Skin epidermis (tissue), 12 donors: ENCODE results near the gene PPP1CA.
A peak's percentile ranks its signal among the peaks of the same experiment; 100 is the strongest.

Source experiments
- H3K27ac ChIP-seq, 21 experiments: fragments of 200-600 bp; sonication (generic) in 11 of 21; one replicate each; pipeline ENCODE4 v1.5.0; 2020; ENCODE audit warnings: mild to moderate bottlenecking in 3 of 21, inconsistent platforms in 2 of 21, moderate library complexity in 2 of 21
- H3K4me3 ChIP-seq, 7 experiments: fragments of 200-600 bp; sonication (generic) in 2 of 7; one replicate each; pipeline ENCODE4 v1.5.0; 2020; ENCODE audit warnings: inconsistent platforms in 2 of 7, mild to moderate bottlenecking in 2 of 7, moderate library complexity in 1 of 7

PPP1CA gene

GRCh38 chr11:67408437-67409200, 7.0 kb upstream of the PPP1CA start:
- Histone ChIP-seq H3K27ac (peak overlapping the region in 15 of 21 experiments; percentile 6 to 99 (median 73)), H3K4me3 (peak overlapping the region in 2 of 7 experiments; percentile 10 to 12)

GRCh38 chr11:67407688-67408163, 6.1 kb upstream of the PPP1CA start:
- Histone ChIP-seq H3K27ac (peak overlapping the region in 13 of 21 experiments; percentile 48 to 99 (median 77)), H3K4me3 (peak overlapping the region in 1 of 7 experiments; percentile 5)

GRCh38 chr11:67406969-67407687, 5.5 kb upstream of the PPP1CA start:
- Histone ChIP-seq H3K4me3 (peak overlapping the region in 1 of 7 experiments; percentile 5), H3K27ac (peak overlapping the region in 14 of 21 experiments; percentile 46 to 99 (median 75))

- H3K27ac ChIP-seq, result peak overlapping the region in 14 of 21 experiments; percentile 33 to 99 (median 75)
Observed at GRCh38 chr11:67406420-67406968, 4.8 kb upstream of the PPP1CA start.

GRCh38 chr11:67405688-67406339, 4.2 kb upstream of the PPP1CA start:
- H3K4me3 ChIP-seq, result peak overlapping the region in 2 of 7 experiments; percentile 40 to 44
- H3K27ac ChIP-seq, result peak overlapping the region in 12 of 21 experiments; percentile 13 to 99 (median 96)

More at GRCh38 chr11:67406420-67406968, 4.8 kb upstream of the PPP1CA start:
- no peak overlapping the region for H3K4me3 ChIP-seq

- H3K27ac ChIP-seq, result peak overlapping the region in 13 of 21 experiments; percentile 44 to 99 (median 95)
- H3K4me3 ChIP-seq, result peak overlapping the region; percentile 22 to 48 (median 39)
Observed at GRCh38 chr11:67405196-67405567, 3.5 kb upstream of the PPP1CA start.

- peak overlapping the region; percentile 22 to 48 (median 39) for H3K4me3 ChIP-seq
- H3K27ac ChIP-seq, result peak overlapping the region in 19 of 21 experiments; percentile 8 to 99 (median 82)
Observed at GRCh38 chr11:67404515-67405195, 3.0 kb upstream of the PPP1CA start.

- H3K4me3 ChIP-seq, result peak overlapping the region in 4 of 7 experiments; percentile 39 to 48 (median 42)
- peak overlapping the region in 16 of 21 experiments; percentile 49 to 99 (median 95) for H3K27ac ChIP-seq
Observed at GRCh38 chr11:67403085-67403484, 1.4 kb upstream of the PPP1CA start.

- peak overlapping the region; percentile 9 to 94 (median 78) for H3K4me3 ChIP-seq
- peak overlapping the region in 20 of 21 experiments; percentile 73 to 99 (median 95) for H3K27ac ChIP-seq
Observed at GRCh38 chr11:67402192-67402839, 658 bp upstream of the PPP1CA start.

DNA sequence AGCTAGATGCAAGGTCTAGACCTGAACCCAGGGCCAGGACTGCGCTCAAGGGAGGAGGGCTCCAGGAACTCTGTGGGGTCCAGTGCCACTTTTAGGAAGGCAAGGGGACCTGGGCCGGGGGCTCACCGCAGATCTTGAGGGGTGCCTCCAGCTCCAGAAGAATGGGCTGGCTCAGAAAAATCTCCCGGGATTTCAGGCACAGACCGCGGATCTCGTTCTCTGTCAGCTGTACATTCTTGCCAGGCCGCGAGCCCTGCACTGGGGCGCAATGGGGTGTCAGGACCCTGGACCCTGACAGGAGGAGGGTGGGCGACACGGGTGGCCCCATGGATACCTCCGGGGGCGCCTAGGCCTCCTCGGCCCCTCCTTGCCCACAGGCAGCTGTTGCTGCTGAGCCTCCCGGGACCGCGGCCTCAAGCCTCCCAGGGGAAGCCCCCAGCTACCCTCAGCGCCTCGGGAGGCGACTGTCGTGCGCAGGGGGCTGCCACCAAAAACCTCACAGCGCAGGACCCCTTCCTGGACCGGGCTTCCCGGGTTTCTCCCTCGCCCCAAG, 640 bp downstream of the PPP1CA start:
- H3K4me3 ChIP-seq, result peak overlapping the region; percentile 78 to 97 (median 89)
- peak overlapping the region; percentile 50 to 99 (median 96) for H3K27ac ChIP-seq

- Histone ChIP-seq H3K4me3 (peak overlapping the region; percentile 78 to 97 (median 89)), H3K27ac (peak overlapping the region in 20 of 21 experiments; percentile 85 to 99 (median 96))
Observed at GRCh38 chr11:67400251-67400941, 1.3 kb downstream of the PPP1CA start.

- peak overlapping the region in 2 of 21 experiments; percentile 6 to 35 for H3K27ac ChIP-seq
- no peak overlapping the region for H3K4me3 ChIP-seq
Observed at GRCh38 chr11:67398661-67399563, 2.7 kb downstream of the PPP1CA start.

GRCh38 chr11:67397986-67398660, 3.5 kb downstream of the PPP1CA start:
- Histone ChIP-seq H3K4me3 (no peak overlapping the region), H3K27ac (no peak overlapping the region)

- H3K4me3 ChIP-seq, result no peak overlapping the region
- peak overlapping the region in 3 of 21 experiments; percentile 23 to 77 (median 62) for H3K27ac ChIP-seq
Observed at GRCh38 chr11:67397536-67397935, 4.1 kb downstream of the PPP1CA start.

DNA sequence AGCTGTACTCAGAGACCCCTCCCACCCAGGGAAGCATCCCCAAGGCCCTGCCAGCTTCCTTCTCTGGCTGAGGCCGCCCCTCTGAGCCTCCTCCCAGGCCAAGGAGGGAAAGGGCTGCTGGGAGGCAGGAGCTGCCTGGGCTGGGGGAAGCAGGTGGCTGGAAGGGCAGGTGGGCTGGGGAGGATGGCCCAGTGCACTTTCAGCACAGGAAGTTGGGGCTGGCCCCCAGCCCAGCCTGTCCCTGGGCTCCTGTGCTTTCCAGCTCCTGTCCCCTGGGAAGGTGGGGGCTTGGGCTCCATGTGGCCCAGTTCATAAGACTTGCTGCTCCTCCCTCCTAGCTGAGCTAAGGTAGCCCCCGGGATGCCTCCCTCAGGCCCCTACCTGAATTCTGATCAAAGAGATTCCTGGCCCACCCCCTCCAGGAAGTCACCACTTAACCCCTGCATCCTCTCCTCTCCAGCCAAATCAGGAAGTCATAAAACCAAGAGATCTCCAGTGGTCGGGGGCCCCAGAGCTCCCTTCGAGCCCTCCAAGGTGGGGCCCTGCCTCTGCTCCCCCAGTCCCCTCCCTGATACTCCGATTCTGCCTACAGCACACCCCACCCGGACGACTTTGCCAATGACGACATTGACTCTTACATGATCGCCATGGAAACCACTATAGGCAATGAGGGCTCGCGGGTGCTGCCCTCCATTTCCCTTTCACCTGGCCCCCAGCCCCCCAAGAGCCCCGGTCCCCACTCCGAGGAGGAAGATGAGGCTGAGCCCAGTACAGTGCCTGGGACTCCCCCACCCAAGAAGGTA, 4.9 kb downstream of the PPP1CA start:
- H3K27ac ChIP-seq, result peak overlapping the region in 6 of 21 experiments; percentile 19 to 77 (median 37)

More for the DNA sequence above, 4.9 kb downstream of the PPP1CA start:
- H3K4me3 ChIP-seq, result no peak overlapping the region
